Left kidney (tissue), 8 donors: ENCODE data around the gene ACTRT3. TPM values are rescaled to one million over a fixed set of nuclear protein-coding genes. Genes with fewer than 3 reads are reported as not detected.

ENCODE experiments used
- DNase-seq: peaks from one replicate; pipeline ENCODE4 v3.0.0-alpha.2; 2013
- long read RNA-seq, 8 donors: transcript quantifications; one replicate each; lab custom pipeline, GENCODE V29; 2026
- polyA plus RNA-seq: library from polyadenylated mRNA; unstranded; fragments of 120-200 nt; gene quantifications from one replicate; pipeline ENCODE4 v1.2.1, GENCODE V29; 2013; ENCODE audit not compliant: insufficient read length

Gene ACTRT3
- 4.2 TPM for polyA plus RNA-seq
- long read RNA-seq, donor 1, partial matches to known transcripts: 0 of 3 reads
- long read RNA-seq, donor 1, other reads (novel, unspliced or antisense): 0 of 3 reads
- long read RNA-seq, donor 2, partial matches to known transcripts: 0 of 4 reads
- long read RNA-seq, donor 2, other reads (novel, unspliced or antisense): 0 of 4 reads
- long read RNA-seq, donor 3, partial matches to known transcripts: 0 of 3 reads
- long read RNA-seq, donor 3, other reads (novel, unspliced or antisense): 0 of 3 reads
- long read RNA-seq, donor 4: 0 reads
- long read RNA-seq, donor 5, transcript ACTRT3-201 (2 exons, 2,005 nt): major isoform, 7 of 7 reads
- long read RNA-seq, donor 5, partial matches to known transcripts: 0 of 7 reads
- long read RNA-seq, donor 5, other reads (novel, unspliced or antisense): 0 of 7 reads
- long read RNA-seq, donor 6, partial matches to known transcripts: 0 of 2 reads
- long read RNA-seq, donor 6, other reads (novel, unspliced or antisense): 0 of 2 reads
- long read RNA-seq, donor 7, partial matches to known transcripts: 0 of 4 reads
- long read RNA-seq, donor 7, other reads (novel, unspliced or antisense): 0 of 4 reads
- long read RNA-seq, donor 8, partial matches to known transcripts: 0 of 3 reads
- long read RNA-seq, donor 8, other reads (novel, unspliced or antisense): 0 of 3 reads

- DNase-seq: peak; percentile 78
Measured at GRCh38 chr3:169769287-169770181, at the start of gene ACTRT3. Gene ACTRT3, minus strand, starts transcription at chr3:169769561. Its CDS starts 41 bp downstream, at chr3:169769520.

- DNase-seq: no peak
Measured at GRCh38 chr3:169818316-169818715, 49.0 kb upstream of the ACTRT3 start.

GRCh38 chr3:169815590-169816150 lies 46.3 kb upstream of the ACTRT3 start:
- DNase-seq: no peak

- DNase-seq: no peak
Measured at GRCh38 chr3:169813757-169814517, 44.6 kb upstream of the ACTRT3 start.

GRCh38 chr3:169813278-169813677 lies 43.9 kb upstream of the ACTRT3 start:
- no peak for DNase-seq

- DNase-seq: peak; percentile 73
Measured at GRCh38 chr3:169812332-169813235, 43.2 kb upstream of the ACTRT3 start, which contains the start of the genes LRRC34 and LRRIQ4. Gene LRRC34, minus strand, starts transcription at chr3:169812904. Its CDS starts 356 bp downstream, at chr3:169812548. Gene LRRIQ4, plus strand, starts transcription at chr3:169812870. Its CDS starts 9,052 bp downstream, at chr3:169821922.

GRCh38 chr3:169811631-169812331 lies 42.4 kb upstream of the ACTRT3 start:
- peak; percentile 50 for DNase-seq

- DNase-seq: no peak
Measured at GRCh38 chr3:169809230-169809795, 40.0 kb upstream of the ACTRT3 start.

- no peak for DNase-seq
Measured at GRCh38 chr3:169804681-169805080, 35.3 kb upstream of the ACTRT3 start.

GRCh38 chr3:169792359-169792758 lies 23.0 kb upstream of the ACTRT3 start:
- no peak for DNase-seq

GRCh38 chr3:169790687-169791429 lies 21.5 kb upstream of the ACTRT3 start:
- no peak for DNase-seq

- DNase-seq: no peak
Measured at GRCh38 chr3:169790219-169790618, 20.9 kb upstream of the ACTRT3 start.

- no peak for DNase-seq
Measured at GRCh38 chr3:169787791-169788190, 18.4 kb upstream of the ACTRT3 start.

GRCh38 chr3:169787120-169787519 lies 17.8 kb upstream of the ACTRT3 start:
- no peak for DNase-seq

- no peak for DNase-seq
Measured at GRCh38 chr3:169781209-169781855, 12.0 kb upstream of the ACTRT3 start.

GRCh38 chr3:169780742-169781141 lies 11.4 kb upstream of the ACTRT3 start:
- no peak for DNase-seq

- no peak for DNase-seq
Measured at GRCh38 chr3:169777822-169778221, 8.5 kb upstream of the ACTRT3 start.

GRCh38 chr3:169774186-169774585 lies 4.8 kb upstream of the ACTRT3 start:
- no peak for DNase-seq
